Neuronal stem cell (in vitro differentiated cells): ENCODE measurements around the gene RNF146. TPM values are rescaled to one million over a fixed set of nuclear protein-coding genes. Genes with fewer than 3 reads are reported as not detected.
"Not testable (repeated sequence)": the region's sequence is repeated elsewhere in the genome, so short reads cannot be mapped to it uniquely, and the experiment has no call there.

Experiments
- DNase-seq: peaks from one replicate; pipeline ENCODE4 v3.0.0-alpha.2; 2013; ENCODE audit warnings: low spot score
- H2AFZ ChIP-seq: one replicate; pipeline ENCODE4 v1.6.1; 2013; ENCODE audit warnings: mild to moderate bottlenecking, low read length, inconsistent platforms
- H2AK5ac ChIP-seq: 2 replicates; pipeline ENCODE4 v1.6.1; 2013; ENCODE audit warnings: low read depth, mild to moderate bottlenecking, inconsistent platforms, low read length, moderate library complexity, mixed read lengths
- H2BK120ac ChIP-seq: 2 replicates; pipeline ENCODE4 v1.6.1; 2013; ENCODE audit warnings: low read depth, mild to moderate bottlenecking, inconsistent platforms, low read length, moderate library complexity, mixed read lengths
- H2BK12ac ChIP-seq: one replicate; pipeline ENCODE4 v1.6.1; 2013; ENCODE audit warnings: low read length, inconsistent platforms
- H2BK15ac ChIP-seq: 2 replicates; pipeline ENCODE4 v1.6.1; 2013; ENCODE audit warnings: mild to moderate bottlenecking, low read length, inconsistent platforms, mixed read lengths
- H2BK5ac ChIP-seq: one replicate; pipeline ENCODE4 v1.6.1; 2013; ENCODE audit warnings: inconsistent platforms, mild to moderate bottlenecking, low read length, moderate library complexity
- H3K14ac ChIP-seq: one replicate; pipeline ENCODE4 v1.6.1; 2013; ENCODE audit warnings: low read length, inconsistent platforms
- H3K18ac ChIP-seq: 2 replicates; pipeline ENCODE4 v1.6.1; 2013; ENCODE audit warnings: low read length, inconsistent platforms
- H3K23ac ChIP-seq: 2 replicates; pipeline ENCODE4 v1.6.1; 2013; ENCODE audit warnings: low read depth, mild to moderate bottlenecking, mixed read lengths, low read length, inconsistent platforms; ENCODE audit not compliant: poor library complexity
- H3K27ac ChIP-seq: replicated peaks from 3 replicates; pipeline ENCODE4 v1.5.1; 2013; ENCODE audit warnings: low read length, inconsistent platforms
- H3K27me3 ChIP-seq, 3 experiments: 2 replicates each; pipeline ENCODE4 v1.6.1; 2013; ENCODE audit warnings: low read length in 3 of 3, mild to moderate bottlenecking in 2 of 3, inconsistent platforms in 1 of 3, low read depth in 1 of 3, mixed read lengths in 1 of 3, moderate library complexity in 1 of 3; ENCODE audit not compliant: control insufficient read depth in 3 of 3, insufficient read depth in 3 of 3
- H3K36me3 ChIP-seq, 2 donors: replicated peaks in 1 of 2; 2 replicates each; pipeline ENCODE4 v1.6.1; 2013; ENCODE audit warnings: low read length in 2 of 2; ENCODE audit not compliant: control insufficient read depth in 2 of 2, insufficient read depth in 2 of 2
- H3K4ac ChIP-seq: 2 replicates; pipeline ENCODE4 v1.6.1; 2013; ENCODE audit warnings: inconsistent platforms, mild to moderate bottlenecking, low read length, moderate library complexity
- H3K4me1 ChIP-seq, 2 donors: 1 replicate in 1 of 2; 2 replicates in 1 of 2; pipeline ENCODE4 v1.6.1; 2013; ENCODE audit warnings: low read length in 2 of 2, low read depth in 1 of 2; ENCODE audit not compliant: control insufficient read depth in 2 of 2, insufficient read depth in 1 of 2
- H3K4me2 ChIP-seq: one replicate; pipeline ENCODE4 v1.6.1; 2013; ENCODE audit warnings: mild to moderate bottlenecking, low read length, inconsistent platforms; ENCODE audit not compliant: insufficient read depth, poor library complexity, severe bottlenecking
- H3K4me3 ChIP-seq, 2 donors: 2 replicates each; pipeline ENCODE4 v1.5.1; 2013; ENCODE audit warnings: low read length in 2 of 2, mild to moderate bottlenecking in 2 of 2, inconsistent platforms in 1 of 2, moderate library complexity in 1 of 2
- H3K79me1 ChIP-seq: one replicate; pipeline ENCODE4 v1.6.1; 2013; ENCODE audit warnings: low read depth, mild to moderate bottlenecking, inconsistent platforms, low read length, moderate library complexity
- H3K9ac ChIP-seq: one replicate; pipeline ENCODE4 v1.6.1; 2013; ENCODE audit warnings: mild to moderate bottlenecking, low read depth, low read length, inconsistent platforms; ENCODE audit not compliant: poor library complexity
- H3K9me3 ChIP-seq, 2 donors: replicated peaks in 1 of 2; 2 replicates each; pipeline versions ENCODE3 to v1.6.1; 2013; ENCODE audit warnings: low read length in 2 of 2, mild to moderate bottlenecking in 2 of 2, inconsistent platforms in 1 of 2, low read depth in 1 of 2, mixed read lengths in 1 of 2, moderate library complexity in 1 of 2; ENCODE audit not compliant: control insufficient read depth in 2 of 2, insufficient read depth in 1 of 2
- H4K8ac ChIP-seq: one replicate; pipeline ENCODE4 v1.6.1; 2013; ENCODE audit warnings: low read depth, mild to moderate bottlenecking, inconsistent platforms, low read length, moderate library complexity
- H4K91ac ChIP-seq: one replicate; pipeline ENCODE4 v1.6.1; 2013; ENCODE audit warnings: low read length, low read depth, mild to moderate bottlenecking, inconsistent platforms; ENCODE audit not compliant: poor library complexity
- WGBS, 2 donors: extraction: QIAGEN DNeasy Blood & Tissue Kit; methylation state at CpG; one replicate each; pipeline ENCODE4 v1.1.7; 2013; ENCODE audit warnings: missing lambda C conversion rate in 2 of 2, mixed read lengths in 1 of 2; ENCODE audit not compliant: insufficient read length in 2 of 2, insufficient replicate concordance in 1 of 2; ENCODE audit errors: extremely low coverage in 2 of 2; 5-methylcytosine and 5-hydroxymethylcytosine counted together
- small RNA-seq: library from polyadenylated mRNA; stranded (forward); fragments of <200 nt; extraction: miRNeasy Mini kit (QIAGEN cat#:217004); gene quantifications from one replicate; pipeline ENCODE3, GENCODE V24; 2013; ENCODE audit not compliant: insufficient read depth

The RNF146 gene

DNA sequence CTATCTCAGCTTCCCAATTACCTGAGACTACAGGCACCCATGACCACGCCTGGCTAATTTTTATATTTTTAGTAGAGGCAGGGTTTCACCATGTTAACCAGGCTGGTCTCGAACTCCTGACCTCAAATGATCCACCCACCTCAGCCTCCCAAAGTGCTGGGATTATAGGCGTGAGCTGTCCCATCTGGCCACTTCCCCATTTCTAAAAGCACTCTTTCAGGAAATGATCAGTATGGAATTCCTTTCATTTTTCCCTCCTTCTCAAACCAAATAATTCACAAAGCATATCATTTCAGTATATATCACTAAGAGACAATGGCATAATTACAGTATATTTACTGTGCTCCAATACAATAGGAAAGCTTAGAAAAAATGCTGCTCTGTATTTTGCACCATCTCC, 64.6 kb downstream of the RNF146 start:
- not testable (repeated sequence) for H3K79me1 ChIP-seq, H2AK5ac ChIP-seq, H3K18ac ChIP-seq, H4K91ac ChIP-seq, DNase-seq, H2BK5ac ChIP-seq, H3K27me3 ChIP-seq, H4K8ac ChIP-seq, H3K4me3 ChIP-seq, H2BK15ac ChIP-seq, H3K27ac ChIP-seq, H3K14ac ChIP-seq, H2BK12ac ChIP-seq, H3K4me1 ChIP-seq, H3K9ac ChIP-seq, H3K4me2 ChIP-seq, H3K4ac ChIP-seq, H2BK120ac ChIP-seq, H3K23ac ChIP-seq, H3K9me3 ChIP-seq, H2AFZ ChIP-seq
- WGBS, 2 donors, result no CpG with 5 or more reads among the region's 3 CpGs
- peaks cover under 1 to 74% of the 10 kb centered on the region in 2 donors for H3K36me3 ChIP-seq

DNA sequence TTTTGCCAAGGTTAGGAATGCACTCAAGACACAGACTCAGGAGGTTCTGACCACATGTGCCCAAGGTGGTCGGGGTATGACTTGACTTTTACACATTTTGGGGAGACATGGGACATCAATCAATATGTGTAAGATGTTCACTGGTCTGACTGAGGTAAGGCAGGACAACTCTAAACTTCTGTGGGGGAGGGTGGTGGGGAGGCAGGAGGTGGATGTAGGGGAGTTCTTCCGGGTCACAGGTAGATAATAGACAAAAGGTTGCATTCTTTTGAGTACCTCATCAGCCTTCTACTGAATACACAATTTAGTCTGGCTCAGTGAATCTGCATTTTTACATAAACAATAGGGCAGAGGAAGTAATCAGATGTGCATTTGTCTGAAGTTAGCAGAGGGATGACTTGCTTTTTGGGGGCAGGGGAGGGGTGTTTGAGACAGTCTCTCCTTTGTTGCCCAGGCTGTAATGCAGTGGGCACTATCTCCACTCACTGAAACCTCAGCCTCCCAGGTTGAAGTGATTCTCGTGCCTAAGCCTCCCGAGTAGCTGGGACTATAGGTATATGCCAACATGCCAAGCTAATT, 65.8 kb downstream of the RNF146 start:
- no peak overlapping the region for H2BK120ac ChIP-seq
- H3K23ac ChIP-seq, result no peak overlapping the region
- no peak overlapping the region for H2BK15ac ChIP-seq
- no peak overlapping the region for H2BK12ac ChIP-seq
- no peak overlapping the region for H3K4me2 ChIP-seq
- no peak overlapping the region for H2AFZ ChIP-seq
- no peaks in the 10 kb centered on the region for H3K9me3 ChIP-seq
- no peaks in the 10 kb centered on the region for H3K27me3 ChIP-seq
- H3K9ac ChIP-seq, result no peak overlapping the region
- H4K8ac ChIP-seq, result no peak overlapping the region
- H4K91ac ChIP-seq, result no peak overlapping the region
- no peak overlapping the region for H2AK5ac ChIP-seq
- H3K36me3 ChIP-seq, result peaks cover 0 to 62% of the 10 kb centered on the region in 2 donors
- no peak overlapping the region for H2BK5ac ChIP-seq
- WGBS, 2 donors, result no CpG with 5 or more reads among the region's 4 CpGs
- H3K27ac ChIP-seq, result no peak overlapping the region
- H3K4me1 ChIP-seq, result peaks cover 0 to 4% of the 10 kb centered on the region in 2 donors
- no peak overlapping the region for H3K4me3 ChIP-seq
- DNase-seq, result no peak
- no peak overlapping the region for H3K4ac ChIP-seq
- no peak overlapping the region for H3K14ac ChIP-seq
- H3K79me1 ChIP-seq, result no peaks in the 10 kb centered on the region
- H3K18ac ChIP-seq, result no peak overlapping the region

Small RNAs within 50 kb of the gene (small RNA-seq; reads per million reads assigned to genes)
- not detected for gene RNA5SP217
